H54 (cell line): Measurements from ENCODE around the gene TCL1A.
"Not testable (repeated sequence)": the region's sequence is repeated elsewhere in the genome, so short reads cannot be mapped to it uniquely, and the experiment has no call there.

ENCODE experiments used
- DNase-seq: peaks from one replicate; pipeline ENCODE4 v3.0.0; 2011; ENCODE audit warnings: low spot score, mixed read lengths; ENCODE audit not compliant: insufficient read length
- FAIRE-seq: peaks from 3 replicates; lab custom pipeline; 2011; peaks lifted over from hg19 to GRCh38; lab: Jason Lieb, UNC
- POLR2A ChIP-seq: IDR thresholded peaks from 2 replicates; pipeline ENCODE4 v1.6.1; 2011; ENCODE audit warnings: low read depth, mild to moderate bottlenecking, low read length

TCL1A gene

GRCh38 chr14:95713596-95714371 lies at the start of gene TCL1A:
TCL1A (minus strand) TSS chr14:95714125; CDS start chr14:95714066, 59 bp downstream.
- FAIRE-seq (no peak), DNase-seq (no peak)
- no peak for TF ChIP-seq POLR2A

- FAIRE-seq, DNase-seq: not testable (repeated sequence)
Observed at GRCh38 chr14:95763032-95763431, 49.1 kb upstream of the TCL1A start.

GRCh38 chr14:95761436-95761835 lies 47.5 kb upstream of the TCL1A start:
- DNase-seq (no peak), FAIRE-seq (no peak)
- TF ChIP-seq POLR2A, result no peak

DNA sequence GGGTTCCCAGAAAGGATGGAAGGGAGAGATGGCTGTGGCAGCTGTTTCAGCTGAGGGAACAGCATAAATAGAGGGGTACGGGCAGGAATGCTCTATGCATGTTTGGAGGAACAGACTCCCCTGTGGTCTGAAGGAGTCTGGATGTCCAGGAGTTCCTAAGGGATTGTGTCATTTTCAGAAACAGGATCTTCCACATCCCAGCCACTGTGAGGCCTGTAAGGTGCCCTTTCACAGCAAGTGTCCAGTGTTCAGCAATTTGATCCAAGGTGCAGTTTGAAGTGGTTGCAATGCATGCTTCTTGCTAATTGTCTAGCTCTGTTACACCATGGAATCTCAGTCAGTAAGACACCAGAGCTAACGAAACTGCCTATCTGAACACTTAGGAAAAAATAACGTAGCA lies 46.7 kb upstream of the TCL1A start:
- no peak for FAIRE-seq
- TF ChIP-seq POLR2A, result no peak
- no peak for DNase-seq

DNA sequence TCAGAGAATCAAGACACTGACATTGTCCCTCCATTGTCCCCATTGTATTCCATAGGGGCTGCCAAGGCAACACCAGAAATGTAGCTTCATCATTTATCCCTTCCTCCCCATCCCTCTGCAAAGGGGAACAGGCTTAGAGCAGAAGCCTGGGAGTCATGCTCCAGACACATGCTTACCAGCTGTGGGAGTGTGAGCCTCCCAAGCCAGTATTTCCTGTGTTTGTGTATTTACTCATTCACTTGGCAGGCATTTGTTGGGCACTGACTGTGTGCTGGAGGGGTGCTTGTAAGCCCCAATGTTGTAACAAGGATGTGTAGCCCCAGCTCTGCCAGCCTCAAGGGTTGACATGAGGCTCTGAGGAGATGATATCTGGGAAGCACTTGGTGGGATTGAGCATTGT lies 46.0 kb upstream of the TCL1A start:
- TF ChIP-seq POLR2A, result no peak

DNA sequence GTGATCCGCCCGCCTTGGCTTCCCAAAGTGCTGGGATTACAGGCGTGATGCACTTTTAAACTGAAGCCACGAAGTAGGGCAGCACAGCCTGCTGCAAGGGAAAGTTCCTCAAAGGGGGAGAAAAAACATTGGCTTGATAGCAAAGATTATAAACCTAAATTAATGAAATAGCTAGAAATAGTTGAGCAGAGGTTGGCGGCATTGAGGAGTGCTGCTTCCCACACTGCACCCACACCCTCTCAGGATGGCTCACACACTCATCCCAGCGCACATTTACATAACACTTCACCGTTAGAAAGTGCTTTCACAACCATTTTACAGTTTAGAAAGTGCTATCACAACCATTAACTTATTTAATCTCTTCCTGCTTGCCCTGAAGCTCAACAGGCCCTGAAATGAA lies 44.4 kb upstream of the TCL1A start:
- DNase-seq (no peak), FAIRE-seq (no peak)
- no peak for TF ChIP-seq POLR2A

More for the DNA sequence above, 46.0 kb upstream of the TCL1A start:
- DNase-seq (no peak), FAIRE-seq (no peak)

GRCh38 chr14:95756751-95757150 lies 42.8 kb upstream of the TCL1A start:
- FAIRE-seq (no peak), DNase-seq (no peak)
- no peak for TF ChIP-seq POLR2A

DNA sequence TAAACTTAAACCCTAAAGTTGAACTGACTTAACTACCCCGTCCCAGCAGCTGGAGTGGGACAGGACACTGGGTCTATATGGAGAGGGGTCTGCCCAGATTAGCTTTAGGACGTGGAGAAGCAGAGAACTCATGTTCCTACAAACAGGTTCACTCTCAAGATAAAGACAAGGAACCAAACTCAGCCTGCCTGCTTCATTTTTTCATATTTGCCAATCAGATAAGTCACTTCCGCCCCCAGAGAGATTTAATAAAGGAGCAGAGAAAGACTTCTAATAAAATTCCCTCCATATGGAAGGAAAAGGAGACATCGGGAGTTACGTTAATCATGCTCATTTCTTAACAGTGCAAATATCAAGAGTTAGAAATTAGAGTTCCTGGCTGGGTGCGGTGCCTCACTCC lies 42.2 kb upstream of the TCL1A start:
- FAIRE-seq (no peak), DNase-seq (no peak)
- no peak for TF ChIP-seq POLR2A

- FAIRE-seq (no peak), DNase-seq (no peak)
- TF ChIP-seq POLR2A, result no peak
Observed at GRCh38 chr14:95741781-95742180, 27.9 kb upstream of the TCL1A start.

- TF ChIP-seq POLR2A, result no peak
- DNase-seq (no peak), FAIRE-seq (no peak)
Observed at GRCh38 chr14:95741038-95741490, 27.1 kb upstream of the TCL1A start.

DNA sequence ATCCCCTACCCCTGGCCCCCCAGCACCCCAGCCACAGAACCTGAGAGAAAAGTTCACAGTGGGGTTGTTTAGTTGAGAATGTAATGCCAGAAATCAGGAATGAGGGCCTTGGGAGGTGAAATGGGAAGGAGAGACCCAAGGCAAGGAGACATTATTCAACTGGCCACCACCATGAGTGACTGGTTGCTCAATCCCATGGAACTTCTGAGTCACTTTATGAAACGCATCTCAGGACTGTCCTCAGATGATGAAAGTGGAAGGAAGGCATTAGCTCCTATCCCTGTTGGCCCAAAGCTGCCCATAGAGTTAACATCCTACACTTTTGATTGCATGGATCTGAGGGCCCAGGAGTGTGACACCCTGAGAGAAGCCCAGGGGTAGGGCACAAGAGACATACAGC lies 25.4 kb upstream of the TCL1A start:
- FAIRE-seq (no peak), DNase-seq (no peak)
- TF ChIP-seq POLR2A, result no peak

- DNase-seq (no peak), FAIRE-seq (no peak)
- TF ChIP-seq POLR2A, result no peak
Observed at GRCh38 chr14:95733212-95733611, 19.3 kb upstream of the TCL1A start.

DNA sequence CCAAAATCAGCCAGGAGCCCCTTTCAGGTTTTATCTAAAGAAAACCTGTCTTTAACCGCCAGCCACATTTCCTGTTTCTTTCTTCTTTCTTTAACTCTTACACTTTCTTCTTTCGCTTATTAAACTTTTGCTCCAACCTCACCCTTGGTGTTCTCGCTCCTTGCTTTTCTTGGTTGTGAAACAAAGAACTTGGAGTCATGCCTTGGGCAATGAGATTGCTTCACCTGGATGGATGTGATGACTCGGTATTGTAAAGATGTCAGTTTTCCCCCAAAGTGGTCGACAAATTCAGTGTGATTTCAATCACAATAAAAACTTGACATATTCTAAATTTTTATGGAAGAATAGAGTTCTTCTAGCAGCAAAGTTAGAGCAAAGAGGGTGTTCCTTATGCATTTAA lies 16.2 kb upstream of the TCL1A start:
- FAIRE-seq (no peak), DNase-seq (no peak)
- no peak for TF ChIP-seq POLR2A

DNA sequence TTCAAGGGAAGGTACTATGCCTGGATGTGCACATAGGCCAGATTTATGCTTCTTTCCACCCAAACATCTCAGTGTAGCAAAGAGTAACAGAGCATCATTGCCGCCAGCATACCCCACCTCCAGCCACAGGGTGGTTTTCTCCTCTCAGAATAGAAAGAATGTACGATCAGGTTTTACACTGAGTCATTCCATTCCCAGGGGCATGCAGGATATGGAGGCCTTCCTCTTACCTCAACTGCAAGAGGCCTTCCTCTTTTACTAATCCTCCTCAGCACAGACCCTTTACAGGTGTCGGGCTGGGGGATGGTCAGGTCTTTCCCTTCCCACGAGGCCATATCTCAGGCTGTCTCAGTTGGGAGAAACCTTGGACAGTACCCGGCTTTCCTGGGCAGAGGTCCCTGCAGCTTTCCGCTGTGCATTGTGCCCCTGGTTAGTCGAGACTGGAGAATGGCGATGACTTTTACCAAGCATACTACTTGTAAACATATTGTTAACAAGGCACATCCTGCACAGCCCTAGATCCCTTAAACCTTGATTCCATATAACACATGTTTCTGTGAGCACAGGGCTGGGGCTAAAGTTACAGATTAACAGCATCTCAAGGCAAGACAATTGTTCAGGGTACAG lies 15.6 kb upstream of the TCL1A start:
- FAIRE-seq, DNase-seq: not testable (repeated sequence)
